Measurements from ENCODE around the gene ABLIM3.

GRCh38 chr5:149224282-149224681 lies 83.0 kb downstream of the ABLIM3 start:
- TF ChIP-seq POLR2A (IDR thresholded peaks at IDR 0.05; ENCODE audit: low read depth, low read length) (no peak), TAF1 (IDR thresholded peaks at IDR 0.05; ENCODE audit: low read depth, low read length) (no peak), POLR2AphosphoS5 (IDR thresholded peaks at IDR 0.05; ENCODE audit: low read depth, low read length) (no peak), POU2F2 (IDR thresholded peaks at IDR 0.05; ENCODE audit: low read depth, low read length) (no peak), PAX5 (IDR thresholded peaks at IDR 0.05; ENCODE audit: insufficient read depth, low read length, severe bottlenecking) (no peak)
